Spleen (tissue), 11 donors: ENCODE data around the gene OCIAD1. TPM values are rescaled to one million over a fixed set of nuclear protein-coding genes. Genes with fewer than 3 reads are reported as not detected.

Experiments used
- DNase-seq: peaks from one replicate; pipeline ENCODE4 v3.0.0-alpha.2; 2020
- H3K27ac ChIP-seq, 8 donors: fragments of 200-600 bp; sonication (generic) in 7 of 8; 1 replicate in 4 of 8; 2 replicates in 4 of 8; pipeline versions ENCODE4 v1.5.0 to v1.8.0; 2016 to 2021; ENCODE audit warnings: inconsistent platforms in 4 of 8, mild to moderate bottlenecking in 4 of 8, moderate library complexity in 1 of 8
- H3K27me3 ChIP-seq, 7 donors: fragments of 200-600 bp; sonication (generic) in 6 of 7; replicated peaks in 1 of 7; 1 replicate in 4 of 7; 2 replicates in 3 of 7; pipeline versions ENCODE4 v1.5.0 to v1.8.0; 2016 to 2021; ENCODE audit warnings: inconsistent platforms in 3 of 7, mild to moderate bottlenecking in 1 of 7
- H3K36me3 ChIP-seq, 6 donors: fragments of 200-600 bp; sonication (generic) in 5 of 6; 1 replicate in 4 of 6; 2 replicates in 2 of 6; pipeline versions ENCODE4 v1.5.0 to v1.8.0; 2016 to 2021; ENCODE audit warnings: inconsistent platforms in 2 of 6
- H3K4me1 ChIP-seq, 6 donors: fragments of 200-600 bp; sonication (generic) in 5 of 6; 1 replicate in 3 of 6; 2 replicates in 3 of 6; pipeline versions ENCODE4 v1.5.0 to v1.8.0; 2016 to 2021; ENCODE audit warnings: inconsistent platforms in 3 of 6
- H3K4me3 ChIP-seq, 8 donors: fragments of 200-600 bp; sonication (generic) in 7 of 8; 1 replicate in 4 of 8; 2 replicates in 4 of 8; pipeline versions ENCODE4 v1.5.0 to v1.8.0; 2016 to 2021; ENCODE audit warnings: inconsistent platforms in 4 of 8, mild to moderate bottlenecking in 4 of 8, moderate library complexity in 2 of 8
- H3K9me3 ChIP-seq, 8 donors: fragments of 200-600 bp; sonication (generic) in 7 of 8; 1 replicate in 4 of 8; 2 replicates in 4 of 8; pipeline versions ENCODE4 v1.5.0 to v1.8.0; 2016 to 2021; ENCODE audit warnings: inconsistent platforms in 4 of 8
- POLR2A ChIP-seq, 3 donors: fragments of 450-650 bp; IDR thresholded peaks; one replicate each; pipeline ENCODE4 v1.5.1; 2017; ENCODE audit warnings: antibody characterized with exemption in 3 of 3, mild to moderate bottlenecking in 1 of 3
- POLR2AphosphoS5 ChIP-seq, 3 donors: sonication (generic); formaldehyde crosslinking; IDR thresholded peaks; one replicate each; pipeline ENCODE4 v1.5.1; 2017; ENCODE audit warnings: antibody characterized with exemption in 3 of 3
- WGBS, 5 donors: extraction: QIAGEN DNeasy Blood & Tissue Kit in 3 of 5; methylation state at CpG; one replicate each; pipeline versions ENCODE4 v1.1.5 to v1.1.7; 2013 to 2018; 5-methylcytosine and 5-hydroxymethylcytosine counted together
- intact Hi-C: fragments of 100-400 bp; cut with DNase I; formaldehyde crosslinking; loops from one replicate; pipeline ENCODE4 v1.15.0; 2023; ENCODE audit warnings: low total_unique reads
- polyA plus RNA-seq, 3 donors: library from polyadenylated mRNA; stranded (reverse); fragments of 200-250 nt; gene quantifications; one replicate each; pipeline ENCODE4 v1.2.1, GENCODE V29; 2013
- total RNA-seq, 7 donors: library from RNA; depleted of rRNA in 3 of 7; stranded (reverse); fragments of >200 nt in 3 of 7; fragmentation: NEBNext Ultra II Directional in 4 of 7; extraction: Animal tissue kit (Norgen Biotek cat#: 25700) in 4 of 7; gene quantifications; one replicate each; pipeline versions ENCODE4 v1.1.0 to v1.2.1, GENCODE V29; 2016 to 2021
- TF ChIP-seq, protein P1 (sequence below), 11 experiments: fragments of 200-600 bp in 7 of 11; fragments of 450-650 bp in 4 of 11; sonication (generic) in 4 of 11; IDR thresholded peaks in 8 of 11; conservative IDR thresholded peaks in 3 of 11; 1 replicate in 7 of 11; 2 replicates in 4 of 11; pipeline versions ENCODE4 v1.4.0 to v1.8.0; 2016 to 2021; ENCODE audit warnings: antibody characterized with exemption in 11 of 11, inconsistent platforms in 4 of 11, mild to moderate bottlenecking in 1 of 11
- donor health status: healthy with polysubstance abuse.
- donor health status: DM: no; HTN: no; CAD: no; lungs with moderate emphysema.
- donor health status: DM: no; HTN: no; CAD: no.
- donor health status: Bipolar disorder and iron deficiency.
- donor health status: healthy.
- donor health status: DM: no; HTN: no; CAD: no.
- donor health status: DM: yes; HTN: yes; CAD: no.

OCIAD1 gene
- total and polyA plus RNA-seq, 10 donors: 86.7 to 114 (median 98.6) TPM

DNA sequence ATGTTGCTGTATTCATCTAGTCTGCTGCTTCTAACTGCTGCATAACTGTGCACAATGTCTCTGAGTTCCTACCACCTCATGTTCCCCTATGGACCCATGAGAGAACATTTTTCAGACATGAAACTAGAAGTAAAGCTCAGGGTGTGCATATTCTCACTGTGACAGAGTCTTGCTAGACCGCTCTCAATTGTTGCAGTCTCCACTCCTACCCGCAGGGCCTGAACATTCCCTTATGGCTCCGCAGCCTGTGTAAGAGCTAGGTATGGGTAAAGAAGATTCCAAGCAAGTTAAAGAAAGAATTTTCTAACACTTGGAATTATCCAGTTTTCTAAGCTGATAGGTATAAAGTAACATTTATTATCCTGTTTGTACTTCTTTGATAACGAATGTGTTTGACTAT lies 70.3 kb downstream of the OCIAD1 start:
- no peak for DNase-seq
- Histone ChIP-seq H3K27me3 (no peaks in the 10 kb centered on the region), H3K9me3 (no peaks in the 10 kb centered on the region), H3K36me3 (peaks cover 0 to 70% (median 19%) of the 10 kb centered on the region in 6 donors), H3K4me3 (no peak overlapping the region), H3K4me1 (peaks cover 0 to 31% (median 13%) of the 10 kb centered on the region in 6 donors), H3K27ac (no peak overlapping the region)
- intact Hi-C loops: no loop called here
- TF ChIP-seq, protein P1, sequence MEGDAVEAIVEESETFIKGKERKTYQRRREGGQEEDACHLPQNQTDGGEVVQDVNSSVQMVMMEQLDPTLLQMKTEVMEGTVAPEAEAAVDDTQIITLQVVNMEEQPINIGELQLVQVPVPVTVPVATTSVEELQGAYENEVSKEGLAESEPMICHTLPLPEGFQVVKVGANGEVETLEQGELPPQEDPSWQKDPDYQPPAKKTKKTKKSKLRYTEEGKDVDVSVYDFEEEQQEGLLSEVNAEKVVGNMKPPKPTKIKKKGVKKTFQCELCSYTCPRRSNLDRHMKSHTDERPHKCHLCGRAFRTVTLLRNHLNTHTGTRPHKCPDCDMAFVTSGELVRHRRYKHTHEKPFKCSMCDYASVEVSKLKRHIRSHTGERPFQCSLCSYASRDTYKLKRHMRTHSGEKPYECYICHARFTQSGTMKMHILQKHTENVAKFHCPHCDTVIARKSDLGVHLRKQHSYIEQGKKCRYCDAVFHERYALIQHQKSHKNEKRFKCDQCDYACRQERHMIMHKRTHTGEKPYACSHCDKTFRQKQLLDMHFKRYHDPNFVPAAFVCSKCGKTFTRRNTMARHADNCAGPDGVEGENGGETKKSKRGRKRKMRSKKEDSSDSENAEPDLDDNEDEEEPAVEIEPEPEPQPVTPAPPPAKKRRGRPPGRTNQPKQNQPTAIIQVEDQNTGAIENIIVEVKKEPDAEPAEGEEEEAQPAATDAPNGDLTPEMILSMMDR (IDR thresholded peaks at IDR 0.05 in 8 of 11, conservative IDR thresholded peaks at IDR 0.05 in 3 of 11): no peak
- TF ChIP-seq POLR2AphosphoS5 (IDR thresholded peaks at IDR 0.05) (no peak), POLR2A (IDR thresholded peaks at IDR 0.05) (no peak)
- WGBS, 5 donors: 96 to 99% (median 98%) methylated on average over 4 of the region's 4 CpGs

DNA sequence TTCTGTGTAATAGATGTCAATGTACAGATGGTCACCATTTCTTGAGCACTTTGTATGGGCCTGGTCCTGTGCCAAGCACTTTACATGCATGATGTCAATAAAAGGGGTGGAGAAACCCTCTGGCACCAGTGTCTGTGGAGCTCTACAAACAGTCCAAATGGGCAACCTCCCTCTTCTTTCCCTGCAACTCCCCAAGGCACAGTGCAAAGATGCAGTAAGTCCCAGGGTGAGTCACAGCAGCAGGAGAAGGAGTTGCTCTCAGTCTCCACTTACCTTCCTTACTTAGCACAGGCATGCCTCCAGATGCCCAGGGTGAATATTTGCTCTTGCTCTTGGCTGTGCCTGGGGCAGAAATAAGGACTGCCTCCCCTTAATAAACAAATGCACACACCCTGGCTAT lies 71.4 kb downstream of the OCIAD1 start:
- intact Hi-C loops: no loop called here
- TF ChIP-seq, protein P1 (IDR thresholded peaks at IDR 0.05 in 8 of 11, conservative IDR thresholded peaks at IDR 0.05 in 3 of 11): no peak
- TF ChIP-seq POLR2A (IDR thresholded peaks at IDR 0.05) (no peak), POLR2AphosphoS5 (IDR thresholded peaks at IDR 0.05) (no peak)

GRCh38 chr4:48904101-48904500 lies 73.2 kb downstream of the OCIAD1 start:
- WGBS, 5 donors: 92 to 99% (median 95%) methylated on average over 4 of the region's 4 CpGs
- intact Hi-C loops: no loop called here
- Histone ChIP-seq H3K36me3 (peaks cover 0 to 51% (median 13%) of the 10 kb centered on the region in 6 donors), H3K27ac (no peak overlapping the region), H3K4me3 (no peak overlapping the region), H3K4me1 (peaks cover 0 to 36% (median 20%) of the 10 kb centered on the region in 6 donors), H3K27me3 (no peaks in the 10 kb centered on the region), H3K9me3 (no peaks in the 10 kb centered on the region)
- TF ChIP-seq, protein P1 (IDR thresholded peaks at IDR 0.05 in 8 of 11, conservative IDR thresholded peaks at IDR 0.05 in 3 of 11): no peak
- no peak for TF ChIP-seq POLR2A (IDR thresholded peaks at IDR 0.05)
- DNase-seq: no peak

More for the DNA sequence above, 71.4 kb downstream of the OCIAD1 start:
- no peak for DNase-seq
- H3K36me3 ChIP-seq: peaks cover 0 to 59% (median 16%) of the 10 kb centered on the region in 6 donors
- no peaks in the 10 kb centered on the region for H3K9me3 ChIP-seq
- H3K27me3 ChIP-seq: no peaks in the 10 kb centered on the region
- H3K27ac ChIP-seq: no peak overlapping the region
- no peak overlapping the region for H3K4me3 ChIP-seq
- H3K4me1 ChIP-seq: peaks cover 0 to 40% (median 20%) of the 10 kb centered on the region in 6 donors

DNA sequence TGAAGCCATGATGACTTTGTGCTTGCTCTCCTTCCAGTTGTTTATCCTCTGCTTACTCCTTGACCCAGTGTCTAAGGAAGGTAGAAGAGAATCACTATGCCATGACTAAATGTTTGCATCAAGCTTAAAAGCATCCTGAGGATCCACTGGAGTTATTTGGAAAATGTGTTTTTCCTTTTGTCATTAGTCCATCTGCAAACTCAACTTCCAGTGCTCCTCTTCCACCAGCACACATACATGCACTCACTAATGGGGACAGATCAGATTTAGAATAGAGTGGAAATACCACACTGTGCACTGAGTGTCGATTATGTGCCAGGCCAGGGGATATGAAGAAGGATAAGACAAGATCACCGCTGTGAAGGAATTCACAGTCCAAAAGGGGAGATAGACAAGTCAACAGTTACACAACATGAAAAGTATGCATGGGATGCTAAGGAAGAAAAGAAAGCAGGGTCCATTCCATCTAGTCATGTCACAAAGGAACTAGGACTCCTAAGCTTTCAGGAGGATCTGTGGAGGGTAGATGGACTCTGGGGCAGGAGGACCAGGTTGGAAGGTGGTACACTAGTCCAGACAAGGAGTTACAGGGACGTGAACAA lies 73.8 kb downstream of the OCIAD1 start:
- TF ChIP-seq, protein P1 (IDR thresholded peaks at IDR 0.05 in 8 of 11, conservative IDR thresholded peaks at IDR 0.05 in 3 of 11): no peak
- TF ChIP-seq POLR2AphosphoS5 (IDR thresholded peaks at IDR 0.05): no peak
- TF ChIP-seq POLR2A (IDR thresholded peaks at IDR 0.05): no peak
- WGBS, 5 donors: 91 to 97% (median 94%) methylated on average over 3 of the region's 3 CpGs
- H3K4me1 ChIP-seq: peaks cover 0 to 32% (median 20%) of the 10 kb centered on the region in 6 donors
- no peaks in the 10 kb centered on the region for H3K9me3 ChIP-seq
- no peak overlapping the region for H3K4me3 ChIP-seq
- H3K27ac ChIP-seq: no peak overlapping the region
- H3K27me3 ChIP-seq: no peaks in the 10 kb centered on the region
- intact Hi-C loops: no loop called here
- H3K36me3 ChIP-seq: peaks cover 0 to 47% (median 13%) of the 10 kb centered on the region in 6 donors
- DNase-seq: no peak
